Osteocyte (in vitro differentiated cells): ENCODE data around the gene FCSK. TPM values are rescaled to one million over a fixed set of nuclear protein-coding genes. Genes with fewer than 3 reads are reported as not detected.

Experiments used
- DNase-seq: peaks from one replicate; pipeline ENCODE4 v3.0.0; 2021; ENCODE audit warnings: mixed read lengths; ENCODE audit not compliant: unreplicated experiment; ENCODE audit errors: extremely low spot score
- H3K27ac Mint-ChIP-seq: one replicate; pipeline ENCODE4 v1.8.0; 2021; ENCODE audit warnings: mild to moderate bottlenecking, mixed read lengths; ENCODE audit not compliant: unreplicated experiment
- H3K27me3 Mint-ChIP-seq: one replicate; pipeline ENCODE4 v1.8.0; 2021; ENCODE audit warnings: mixed read lengths; ENCODE audit not compliant: unreplicated experiment
- H3K36me3 Mint-ChIP-seq: one replicate; pipeline ENCODE4 v1.8.0; 2021; ENCODE audit warnings: mixed read lengths; ENCODE audit not compliant: unreplicated experiment
- H3K4me1 Mint-ChIP-seq: one replicate; pipeline ENCODE4 v1.8.0; 2021; ENCODE audit warnings: mixed read lengths; ENCODE audit not compliant: unreplicated experiment
- H3K4me3 Mint-ChIP-seq: one replicate; pipeline ENCODE4 v1.8.0; 2021; ENCODE audit warnings: mild to moderate bottlenecking, moderate library complexity, mixed read lengths; ENCODE audit not compliant: unreplicated experiment
- H3K9me3 Mint-ChIP-seq: one replicate; pipeline ENCODE4 v1.8.0; 2021; ENCODE audit warnings: mixed read lengths; ENCODE audit not compliant: unreplicated experiment
- total RNA-seq: library from RNA; stranded (reverse); gene quantifications from 2 replicates; pipeline ENCODE4 v1.2.1, GENCODE V29; 2021
- TF ChIP-seq, protein P1 (sequence below): fragments of 200-600 bp; sonication (generic); IDR thresholded peaks from 2 replicates; pipeline ENCODE4 v1.5.0; 2021; ENCODE audit warnings: antibody characterized with exemption, mild to moderate bottlenecking, moderate library complexity

The FCSK gene
- total RNA-seq, 1 donor from 2014 or later = 16.8 TPM

DNA sequence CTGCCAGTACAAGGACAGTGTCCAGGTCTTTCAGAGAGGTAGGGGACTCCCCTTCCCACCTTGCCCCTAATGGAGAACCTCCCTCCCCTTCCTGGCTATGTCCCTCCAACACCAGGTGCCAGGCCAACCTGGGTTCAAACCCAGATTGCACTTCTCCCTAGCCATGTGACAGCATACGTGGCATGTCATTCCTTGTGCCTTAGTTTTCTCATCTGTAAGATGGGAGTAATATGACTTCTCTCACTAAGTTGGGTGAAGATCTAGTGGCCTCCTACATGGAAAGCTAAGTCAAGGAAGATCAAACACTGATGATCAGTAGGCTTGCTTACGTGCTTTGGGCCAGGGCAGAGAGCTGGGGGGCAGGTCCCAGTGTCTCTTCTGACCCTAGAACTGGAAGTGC, 8.8 kb downstream of the FCSK start:
- TF ChIP-seq, protein P1, sequence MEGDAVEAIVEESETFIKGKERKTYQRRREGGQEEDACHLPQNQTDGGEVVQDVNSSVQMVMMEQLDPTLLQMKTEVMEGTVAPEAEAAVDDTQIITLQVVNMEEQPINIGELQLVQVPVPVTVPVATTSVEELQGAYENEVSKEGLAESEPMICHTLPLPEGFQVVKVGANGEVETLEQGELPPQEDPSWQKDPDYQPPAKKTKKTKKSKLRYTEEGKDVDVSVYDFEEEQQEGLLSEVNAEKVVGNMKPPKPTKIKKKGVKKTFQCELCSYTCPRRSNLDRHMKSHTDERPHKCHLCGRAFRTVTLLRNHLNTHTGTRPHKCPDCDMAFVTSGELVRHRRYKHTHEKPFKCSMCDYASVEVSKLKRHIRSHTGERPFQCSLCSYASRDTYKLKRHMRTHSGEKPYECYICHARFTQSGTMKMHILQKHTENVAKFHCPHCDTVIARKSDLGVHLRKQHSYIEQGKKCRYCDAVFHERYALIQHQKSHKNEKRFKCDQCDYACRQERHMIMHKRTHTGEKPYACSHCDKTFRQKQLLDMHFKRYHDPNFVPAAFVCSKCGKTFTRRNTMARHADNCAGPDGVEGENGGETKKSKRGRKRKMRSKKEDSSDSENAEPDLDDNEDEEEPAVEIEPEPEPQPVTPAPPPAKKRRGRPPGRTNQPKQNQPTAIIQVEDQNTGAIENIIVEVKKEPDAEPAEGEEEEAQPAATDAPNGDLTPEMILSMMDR = no peak
- H3K4me3 Mint-ChIP-seq = no peak overlapping the region

DNA sequence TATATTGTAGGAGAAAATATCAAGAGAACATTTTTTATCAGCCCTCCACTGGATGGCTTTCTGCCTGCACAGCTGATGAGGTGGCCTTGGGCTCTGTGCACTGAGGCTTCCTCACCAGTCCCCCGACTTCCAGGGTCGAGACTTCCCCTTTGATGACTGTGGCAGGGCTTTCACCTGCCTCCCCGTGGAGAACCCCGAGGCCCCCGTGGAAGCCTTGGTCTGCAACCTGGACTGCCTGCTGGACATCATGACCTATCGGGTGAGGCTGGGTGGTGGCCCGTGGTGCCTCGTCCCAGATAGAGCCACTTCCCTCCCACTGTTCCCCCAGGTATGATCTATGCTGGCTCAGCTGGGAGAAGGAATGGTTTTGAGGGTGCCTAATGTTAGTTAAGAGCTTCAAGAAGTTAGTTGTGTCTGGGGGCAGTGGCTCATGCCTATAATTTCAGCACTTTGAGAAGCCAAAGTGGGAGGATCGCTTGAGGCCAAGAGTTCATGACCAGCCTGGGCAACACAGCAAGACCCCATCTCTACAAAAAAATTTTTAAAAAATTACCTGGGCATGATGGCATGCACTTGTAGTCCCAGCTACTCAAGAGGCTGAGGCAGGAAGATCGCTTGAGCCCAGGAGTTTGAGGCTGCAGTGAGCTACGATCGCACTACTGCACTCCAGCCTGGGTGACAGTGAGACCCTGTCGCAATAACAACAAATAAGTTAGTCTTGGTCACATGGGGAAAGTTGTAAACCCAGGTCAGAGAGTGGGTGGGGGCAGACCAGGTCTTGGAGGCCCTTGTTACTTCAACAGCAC, 11.8 kb downstream of the FCSK start:
- Mint-ChIP-seq H3K27ac (no peak overlapping the region), H3K36me3 (peaks cover 2% of the 10 kb centered on the region), H3K27me3 (no peaks in the 10 kb centered on the region), H3K4me1 (peaks cover 5% of the 10 kb centered on the region), H3K9me3 (no peaks in the 10 kb centered on the region), H3K4me3 (no peak overlapping the region)
- no peak for DNase-seq
- TF ChIP-seq, protein P1 = no peak

More for the DNA sequence above, 8.8 kb downstream of the FCSK start:
- H3K4me1 Mint-ChIP-seq = peaks cover 13% of the 10 kb centered on the region
- DNase-seq = no peak
- H3K27ac Mint-ChIP-seq = no peak overlapping the region
- no peaks in the 10 kb centered on the region for H3K9me3 Mint-ChIP-seq
- peaks cover 2% of the 10 kb centered on the region for H3K36me3 Mint-ChIP-seq
- H3K27me3 Mint-ChIP-seq = no peaks in the 10 kb centered on the region

DNA sequence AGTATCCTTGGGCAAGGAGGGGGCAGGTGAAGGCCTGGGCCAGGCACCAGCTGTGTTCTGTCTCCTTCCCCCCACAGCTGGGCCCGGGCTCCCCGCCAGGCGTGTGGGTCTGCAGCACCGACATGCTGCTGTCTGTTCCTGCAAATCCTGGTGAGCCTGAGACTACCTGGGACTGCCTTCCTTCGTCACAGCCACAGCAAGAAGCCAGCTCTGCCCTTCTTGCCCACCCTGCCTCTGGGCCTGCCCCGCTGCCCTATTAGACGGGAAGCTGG, 12.3 kb downstream of the FCSK start:
- Mint-ChIP-seq H3K27ac (no peak overlapping the region), H3K27me3 (no peaks in the 10 kb centered on the region), H3K36me3 (peaks cover 2% of the 10 kb centered on the region), H3K4me3 (no peak overlapping the region), H3K4me1 (peaks cover 2% of the 10 kb centered on the region), H3K9me3 (no peaks in the 10 kb centered on the region)
- no peak for DNase-seq
- TF ChIP-seq, protein P1 = no peak

DNA sequence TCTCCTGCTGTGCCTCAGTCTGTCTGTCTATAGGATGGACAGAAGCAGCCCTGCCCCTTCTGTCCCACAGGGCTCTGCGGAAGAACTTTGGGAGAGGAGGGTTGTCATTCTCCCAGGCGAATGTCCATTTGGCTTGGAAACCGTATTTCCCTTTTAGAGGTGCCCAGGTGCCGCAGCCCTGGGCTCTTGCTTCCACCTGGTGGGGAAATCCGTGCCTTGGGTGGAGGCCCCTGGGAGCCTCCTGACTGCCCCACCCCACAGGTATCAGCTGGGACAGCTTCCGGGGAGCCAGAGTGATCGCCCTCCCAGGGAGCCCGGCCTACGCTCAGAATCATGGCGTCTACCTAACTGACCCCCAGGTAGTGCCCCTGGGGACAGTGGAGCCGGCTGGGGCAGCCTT, 12.7 kb downstream of the FCSK start:
- no peaks in the 10 kb centered on the region for H3K9me3 Mint-ChIP-seq
- H3K27ac Mint-ChIP-seq = no peak overlapping the region
- no peak overlapping the region for H3K4me3 Mint-ChIP-seq
- TF ChIP-seq, protein P1 = no peak
- no peaks in the 10 kb centered on the region for H3K27me3 Mint-ChIP-seq
- no peak for DNase-seq
- H3K36me3 Mint-ChIP-seq = peaks cover 2% of the 10 kb centered on the region
- H3K4me1 Mint-ChIP-seq = no peaks in the 10 kb centered on the region

DNA sequence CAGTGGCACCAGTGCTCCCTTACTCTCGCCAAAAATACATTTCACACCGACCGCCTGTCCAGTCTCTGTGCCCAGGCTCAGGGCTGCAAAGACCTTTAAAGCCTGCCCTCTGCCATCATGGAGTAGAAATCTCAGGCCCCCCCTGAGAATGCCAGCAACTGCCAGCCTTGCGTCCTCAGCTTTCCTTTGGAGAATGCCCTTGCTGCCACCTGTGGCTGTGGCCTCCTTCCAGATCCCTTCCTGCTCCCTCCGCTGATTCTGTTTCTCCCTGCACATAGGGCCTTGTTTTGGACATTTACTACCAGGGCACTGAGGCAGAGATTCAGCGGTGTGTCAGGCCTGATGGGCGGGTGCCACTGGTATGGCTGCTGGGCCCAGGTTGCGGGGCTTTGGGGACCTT, 13.2 kb downstream of the FCSK start:
- H3K36me3 Mint-ChIP-seq = peaks cover 2% of the 10 kb centered on the region
- TF ChIP-seq, protein P1 = no peak
- no peaks in the 10 kb centered on the region for H3K27me3 Mint-ChIP-seq
- H3K9me3 Mint-ChIP-seq = no peaks in the 10 kb centered on the region
- DNase-seq = no peak
- no peak overlapping the region for H3K4me3 Mint-ChIP-seq
- no peak overlapping the region for H3K27ac Mint-ChIP-seq
- H3K4me1 Mint-ChIP-seq = no peaks in the 10 kb centered on the region
